ENCODE data around the gene TMTC2.

TMTC2 gene

GRCh38 chr12:82996168-82996812, 309.6 kb downstream of the TMTC2 start:
- CTCF ChIA-PET, result no interaction called here
- POLR2A ChIA-PET, result interaction anchor here (0.6 kb wide), 1 partner anchor 316 kb away, joined by 4 read pairs; no protein-coding TSS in a partner anchor
- Histone ChIP-seq H3K4me3 (ENCODE audit: low read depth, low read length) (no peak overlapping the region), H3K4me1 (ENCODE audit: control insufficient read depth, insufficient read depth, low read length) (0 out of 2 replicates have a peak, but pooled peaks cover 4% of the 10 kb centered on the region), H3K27ac (ENCODE audit: extremely low read depth, low read depth, low read length) (no peak overlapping the region), H3K36me3 (ENCODE audit: control insufficient read depth in 2 of 2, insufficient read depth in 1 of 2, low read length in 2 of 2) (no peaks in the 10 kb centered on the region), H3K9me3 (ENCODE audit: control insufficient read depth, insufficient read depth, low read depth, low read length) (no peaks in the 10 kb centered on the region)
- TF ChIP-seq ZNF341 (tag by site-specific recombination; IDR thresholded peaks at IDR 0.05; ENCODE audit: low read depth) (no peak), ZEB2 (tag by site-specific recombination; IDR thresholded peaks at IDR 0.05) (peak; percentile 47; the same call in 1 of the 2 replicates), SP7 (tag by site-specific recombination; IDR thresholded peaks at IDR 0.05) (peak; percentile 30; the same call in 1 of the 2 replicates), ZNF501 (tag by site-specific recombination; IDR thresholded peaks at IDR 0.05) (no peak), PRDM6 (tag by site-specific recombination; IDR thresholded peaks at IDR 0.05) (0 out of 2 replicates have a peak, but pooled peaks have one; percentile 46), ZNF354C (tag by site-specific recombination; IDR thresholded peaks at IDR 0.05; ENCODE audit: borderline replicate concordance, low read depth) (no peak), ZNF558 (tag by site-specific recombination; IDR thresholded peaks at IDR 0.05) (no peak), KLF8 (tag by site-specific recombination; IDR thresholded peaks at IDR 0.05) (peak; percentile 45; the same call in 1 of the 2 replicates), ZNF488 (tag by site-specific recombination; IDR thresholded peaks at IDR 0.05) (no peak), ZSCAN30 (tag by site-specific recombination; IDR thresholded peaks at IDR 0.05) (no peak), ZNF398 (tag by site-specific recombination; IDR thresholded peaks at IDR 0.05) (no peak), REST (tag by site-specific recombination; IDR thresholded peaks at IDR 0.05) (no peak), ZNF626 (tag by site-specific recombination; IDR thresholded peaks at IDR 0.05) (no peak), ZNF843 (tag by site-specific recombination; IDR thresholded peaks at IDR 0.05) (0 out of 2 replicates have a peak, but pooled peaks have one; percentile 46), ZNF184 (tag by site-specific recombination; IDR thresholded peaks at IDR 0.05) (no peak), ZNF596 (tag by site-specific recombination; IDR thresholded peaks at IDR 0.05) (no peak), KLF9 (tag by site-specific recombination; IDR thresholded peaks at IDR 0.05; ENCODE audit: low read depth) (no peak), ZNF366 (tag by site-specific recombination; conservative IDR thresholded peaks at IDR 0.05) (0 out of 2 replicates have a peak, but pooled peaks have one; percentile 25), GFI1B (tag by site-specific recombination; IDR thresholded peaks at IDR 0.05) (no peak), ZNF155 (tag by site-specific recombination; IDR thresholded peaks at IDR 0.05) (no peak), OSR2 (tag by site-specific recombination; IDR thresholded peaks at IDR 0.05) (no peak), ZBTB17 (tag by site-specific recombination; IDR thresholded peaks at IDR 0.05) (no peak), SCRT1 (tag by site-specific recombination; IDR thresholded peaks at IDR 0.05; ENCODE audit: borderline replicate concordance) (no peak), TSHZ1 (tag by site-specific recombination; IDR thresholded peaks at IDR 0.05; ENCODE audit: borderline replicate concordance) (no peak), AEBP2 (tag by site-specific recombination; IDR thresholded peaks at IDR 0.05; ENCODE audit: borderline replicate concordance) (no peak)
